GM12864 (cell line): ENCODE measurements around the gene TMC2.

Source experiments
- DNase-seq: peaks from one replicate; pipeline ENCODE4 v3.0.0-alpha.2; 2011; ENCODE audit warnings: low read depth
- H3K4me3 ChIP-seq: 2 replicates; pipeline ENCODE4 v1.5.1; 2011; ENCODE audit warnings: mild to moderate bottlenecking, low read depth, low read length, control low read depth
- CTCF ChIP-seq: IDR thresholded peaks from 2 replicates; pipeline ENCODE4 v1.5.1; 2011; ENCODE audit warnings: low read depth, mild to moderate bottlenecking, moderate library complexity, low read length, control low read depth, inconsistent platforms; ENCODE audit errors: missing control alignments

TMC2 gene

DNA sequence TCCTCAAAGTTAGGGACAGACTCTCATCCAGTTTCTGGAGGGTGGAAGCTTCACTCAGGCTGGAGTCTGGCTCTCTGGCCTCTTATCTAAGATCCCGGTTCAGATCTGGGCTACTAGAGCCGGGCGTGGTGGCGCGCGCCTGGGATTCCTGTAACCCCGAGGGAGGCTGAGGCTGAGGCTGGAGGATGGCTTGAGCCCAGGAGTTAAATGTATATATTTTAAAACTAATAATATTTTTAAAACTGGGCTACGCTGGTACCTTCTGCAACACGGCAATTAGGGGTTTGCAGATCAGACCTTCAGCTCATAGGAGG lies 26.9 kb upstream of the TMC2 start:
- no peak for TF ChIP-seq CTCF
- no peak for DNase-seq
- H3K4me3 ChIP-seq = peak overlapping the region; percentile 87

DNA sequence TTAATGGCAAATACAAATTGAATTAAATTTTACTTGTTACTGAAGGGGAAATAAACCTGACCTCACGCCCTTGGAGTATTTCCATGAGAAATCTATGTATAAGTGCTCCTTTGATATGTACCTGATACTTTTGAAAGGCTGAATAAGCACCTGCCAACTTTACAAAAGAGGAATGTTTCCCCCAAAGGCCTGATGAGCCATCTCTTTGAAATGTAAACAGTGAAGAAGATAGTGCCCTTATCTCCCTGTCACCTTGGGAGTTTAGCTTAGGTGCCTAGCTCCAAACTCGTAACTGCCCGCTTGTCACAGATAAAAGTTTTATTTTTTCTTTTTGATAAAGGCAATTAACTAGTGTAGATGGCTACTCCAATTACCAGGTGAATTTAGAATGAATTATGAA lies 26.6 kb upstream of the TMC2 start:
- TF ChIP-seq CTCF = no peak
- H3K4me3 ChIP-seq = no peak overlapping the region

DNA sequence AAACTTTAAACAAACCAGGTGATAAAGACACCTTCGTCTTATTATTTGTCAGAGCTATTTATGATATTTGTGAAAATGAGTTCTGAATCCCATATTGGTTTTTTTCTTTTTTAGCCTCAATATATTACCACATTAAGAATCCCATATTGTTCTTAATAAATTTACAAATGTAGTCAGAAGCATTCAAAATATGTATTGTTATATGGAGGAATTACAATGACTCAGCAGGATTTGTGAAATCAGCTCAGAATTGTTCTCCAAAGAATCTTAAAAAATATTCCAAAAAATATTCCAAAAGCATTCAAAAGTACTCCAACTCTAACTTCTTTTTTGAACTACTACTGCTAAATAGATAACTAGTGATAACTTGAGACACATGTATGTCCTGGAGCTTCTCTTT lies 21.2 kb upstream of the TMC2 start:
- TF ChIP-seq CTCF = no peak
- no peak overlapping the region for H3K4me3 ChIP-seq
- no peak for DNase-seq

More for the DNA sequence above, 26.6 kb upstream of the TMC2 start:
- no peak for DNase-seq

- TF ChIP-seq CTCF = no peak
- DNase-seq = no peak
- no peak overlapping the region for H3K4me3 ChIP-seq
Measured at GRCh38 chr20:2516399-2516798, 20.0 kb upstream of the TMC2 start.

GRCh38 chr20:2518096-2518495 lies 18.3 kb upstream of the TMC2 start:
- no peak for TF ChIP-seq CTCF
- DNase-seq = no peak
- H3K4me3 ChIP-seq = no peak overlapping the region

DNA sequence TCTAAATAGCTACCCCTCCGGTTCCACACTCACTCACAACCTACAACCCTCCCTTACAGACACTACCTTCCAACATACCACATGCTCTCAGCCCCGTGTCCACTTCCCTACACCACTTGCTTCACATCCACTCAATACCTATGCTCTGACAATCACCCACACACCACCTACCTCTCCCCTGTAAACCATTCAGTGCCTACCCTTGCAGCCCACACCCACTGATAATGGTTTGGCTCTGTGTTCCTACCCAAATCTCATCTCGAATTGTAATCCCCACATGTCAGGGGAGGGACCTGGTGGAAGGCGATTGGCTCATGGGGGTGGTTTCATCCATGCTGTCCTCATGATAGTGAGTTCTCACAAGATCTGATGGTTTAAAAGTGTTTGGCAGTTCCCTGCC lies 17.8 kb upstream of the TMC2 start:
- DNase-seq = no peak
- no peak for TF ChIP-seq CTCF
- no peak overlapping the region for H3K4me3 ChIP-seq

- no peak for TF ChIP-seq CTCF
- DNase-seq = no peak
Measured at GRCh38 chr20:2519115-2519809, 17.1 kb upstream of the TMC2 start.

More at GRCh38 chr20:2519115-2519809, 17.1 kb upstream of the TMC2 start:
- H3K4me3 ChIP-seq = no peak overlapping the region
